ENCODE results near the gene PTGS2.
A peak's percentile ranks its signal among the peaks of the same experiment; 100 is the strongest.
"Not testable (repeated sequence)": the region's sequence is repeated elsewhere in the genome, so short reads cannot be mapped to it uniquely, and the experiment has no call there.

PTGS2 gene

GRCh38 chr1:186683652-186684410 lies 3.6 kb upstream of the PTGS2 start:
- Histone ChIP-seq H3K4me2 (ENCODE audit: low read length) (no peak overlapping the region), H3K9me3 (replicated peaks; ENCODE audit: low read length) (no peaks in the 10 kb centered on the region), H3K27me3 (ENCODE audit: control insufficient read depth, insufficient read depth, low read length) (peaks cover 21% of the 10 kb centered on the region), H3K9ac (ENCODE audit: low read depth, low read length) (no peak overlapping the region), H3K36me3 (ENCODE audit: insufficient read depth, low read length) (no peaks in the 10 kb centered on the region), H3K4me3 (ENCODE audit: low read length) (no peak overlapping the region), H3K4me1 (ENCODE audit: control insufficient read depth, insufficient read depth, low read length) (no peaks in the 10 kb centered on the region)

GRCh38 chr1:186682736-186683135 lies 2.5 kb upstream of the PTGS2 start:
- Histone ChIP-seq H3K4me3 (ENCODE audit: low read length) (no peak overlapping the region), H3K36me3 (ENCODE audit: insufficient read depth, low read length) (no peaks in the 10 kb centered on the region), H3K27me3 (ENCODE audit: control insufficient read depth, insufficient read depth, low read length) (peaks cover 24% of the 10 kb centered on the region), H3K9ac (ENCODE audit: low read depth, low read length) (no peak overlapping the region), H3K9me3 (replicated peaks; ENCODE audit: low read length) (no peaks in the 10 kb centered on the region), H3K4me1 (ENCODE audit: control insufficient read depth, insufficient read depth, low read length) (no peaks in the 10 kb centered on the region), H3K4me2 (ENCODE audit: low read length) (no peak overlapping the region)

GRCh38 chr1:186681801-186682200 lies 1.6 kb upstream of the PTGS2 start:
- H3K4me3 ChIP-seq (ENCODE audit: low read length) = no peak overlapping the region
- no peak overlapping the region for H3K4me2 ChIP-seq (ENCODE audit: low read length)
- H3K36me3 ChIP-seq (ENCODE audit: insufficient read depth, low read length) = no peaks in the 10 kb centered on the region
- H3K9ac ChIP-seq (ENCODE audit: low read depth, low read length) = no peak overlapping the region
- no peaks in the 10 kb centered on the region for H3K4me1 ChIP-seq (ENCODE audit: control insufficient read depth, insufficient read depth, low read length)
- H3K27me3 ChIP-seq (ENCODE audit: control insufficient read depth, insufficient read depth, low read length) = peaks cover 24% of the 10 kb centered on the region
- no peaks in the 10 kb centered on the region for H3K9me3 ChIP-seq (replicated peaks; ENCODE audit: low read length)

- no peaks in the 10 kb centered on the region for H3K4me1 ChIP-seq (ENCODE audit: control insufficient read depth, insufficient read depth, low read length)
- H3K27me3 ChIP-seq (ENCODE audit: control insufficient read depth, insufficient read depth, low read length) = peaks cover 24% of the 10 kb centered on the region
- H3K4me2 ChIP-seq (ENCODE audit: low read length) = peak overlapping the region; percentile 75
- peak overlapping the region; percentile 63 for H3K4me3 ChIP-seq (ENCODE audit: low read length)
- no peaks in the 10 kb centered on the region for H3K9me3 ChIP-seq (replicated peaks; ENCODE audit: low read length)
- no peaks in the 10 kb centered on the region for H3K36me3 ChIP-seq (ENCODE audit: insufficient read depth, low read length)
- peak overlapping the region; percentile 54 for H3K9ac ChIP-seq (ENCODE audit: low read depth, low read length)
Observed at GRCh38 chr1:186681121-186681520, 898 bp upstream of the PTGS2 start.

- no peaks in the 10 kb centered on the region for H3K9me3 ChIP-seq (replicated peaks; ENCODE audit: low read length)
- H3K4me2 ChIP-seq (ENCODE audit: low read length) = peak overlapping the region; percentile 75
- peak overlapping the region; percentile 63 for H3K4me3 ChIP-seq (ENCODE audit: low read length)
- peaks cover 24% of the 10 kb centered on the region for H3K27me3 ChIP-seq (ENCODE audit: control insufficient read depth, insufficient read depth, low read length)
- H3K36me3 ChIP-seq (ENCODE audit: insufficient read depth, low read length) = no peaks in the 10 kb centered on the region
- peak overlapping the region; percentile 54 for H3K9ac ChIP-seq (ENCODE audit: low read depth, low read length)
- H3K4me1 ChIP-seq (ENCODE audit: control insufficient read depth, insufficient read depth, low read length) = no peaks in the 10 kb centered on the region
Observed at GRCh38 chr1:186679924-186680244, 339 bp downstream of the PTGS2 start.

- Histone ChIP-seq H3K4me1 (ENCODE audit: control insufficient read depth, insufficient read depth, low read length) (no peaks in the 10 kb centered on the region), H3K4me3 (ENCODE audit: low read length) (no peak overlapping the region), H3K9ac (ENCODE audit: low read depth, low read length) (no peak overlapping the region), H3K4me2 (ENCODE audit: low read length) (no peak overlapping the region), H3K9me3 (replicated peaks; ENCODE audit: low read length) (no peaks in the 10 kb centered on the region), H3K36me3 (ENCODE audit: insufficient read depth, low read length) (no peaks in the 10 kb centered on the region), H3K27me3 (ENCODE audit: control insufficient read depth, insufficient read depth, low read length) (peaks cover 23% of the 10 kb centered on the region)
Observed at GRCh38 chr1:186678155-186678554, 2.1 kb downstream of the PTGS2 start.

GRCh38 chr1:186672596-186672995 lies 7.6 kb downstream of the PTGS2 start:
- Histone ChIP-seq H3K4me1 (ENCODE audit: control insufficient read depth, insufficient read depth, low read length) (no peaks in the 10 kb centered on the region), H3K9ac (ENCODE audit: low read depth, low read length) (no peak overlapping the region), H3K9me3 (replicated peaks; ENCODE audit: low read length) (no peaks in the 10 kb centered on the region), H3K4me3 (ENCODE audit: low read length) (no peak overlapping the region), H3K36me3 (ENCODE audit: insufficient read depth, low read length) (no peaks in the 10 kb centered on the region), H3K27me3 (ENCODE audit: control insufficient read depth, insufficient read depth, low read length) (no peaks in the 10 kb centered on the region), H3K4me2 (ENCODE audit: low read length) (no peak overlapping the region)

- H3K36me3 ChIP-seq (ENCODE audit: insufficient read depth, low read length) = no peaks in the 10 kb centered on the region
- H3K9ac ChIP-seq (ENCODE audit: low read depth, low read length) = no peak overlapping the region
- H3K4me2 ChIP-seq (ENCODE audit: low read length) = no peak overlapping the region
- no peaks in the 10 kb centered on the region for H3K27me3 ChIP-seq (ENCODE audit: control insufficient read depth, insufficient read depth, low read length)
- H3K4me1 ChIP-seq (ENCODE audit: control insufficient read depth, insufficient read depth, low read length) = no peaks in the 10 kb centered on the region
- no peaks in the 10 kb centered on the region for H3K9me3 ChIP-seq (replicated peaks; ENCODE audit: low read length)
- no peak overlapping the region for H3K4me3 ChIP-seq (ENCODE audit: low read length)
Observed at GRCh38 chr1:186672131-186672530, 8.1 kb downstream of the PTGS2 start.

GRCh38 chr1:186671136-186671825 lies 8.9 kb downstream of the PTGS2 start:
- Histone ChIP-seq H3K9me3 (replicated peaks; ENCODE audit: low read length) (no peaks in the 10 kb centered on the region), H3K4me1 (ENCODE audit: control insufficient read depth, insufficient read depth, low read length) (no peaks in the 10 kb centered on the region), H3K9ac (ENCODE audit: low read depth, low read length) (no peak overlapping the region), H3K27me3 (ENCODE audit: control insufficient read depth, insufficient read depth, low read length) (no peaks in the 10 kb centered on the region), H3K36me3 (ENCODE audit: insufficient read depth, low read length) (no peaks in the 10 kb centered on the region), H3K4me2 (ENCODE audit: low read length) (no peak overlapping the region), H3K4me3 (ENCODE audit: low read length) (no peak overlapping the region)

GRCh38 chr1:186670297-186671135 lies 9.7 kb downstream of the PTGS2 start:
- Histone ChIP-seq H3K4me3 (ENCODE audit: low read length) (no peak overlapping the region), H3K4me2 (ENCODE audit: low read length) (no peak overlapping the region), H3K9ac (ENCODE audit: low read depth, low read length) (no peak overlapping the region), H3K36me3 (ENCODE audit: insufficient read depth, low read length) (no peaks in the 10 kb centered on the region), H3K4me1 (ENCODE audit: control insufficient read depth, insufficient read depth, low read length) (no peaks in the 10 kb centered on the region), H3K9me3 (replicated peaks; ENCODE audit: low read length) (no peaks in the 10 kb centered on the region), H3K27me3 (ENCODE audit: control insufficient read depth, insufficient read depth, low read length) (no peaks in the 10 kb centered on the region)

- H3K9me3 ChIP-seq (replicated peaks; ENCODE audit: low read length); H3K27me3 ChIP-seq (ENCODE audit: control insufficient read depth, insufficient read depth, low read length); H3K4me1 ChIP-seq (ENCODE audit: control insufficient read depth, insufficient read depth, low read length); H3K4me3 ChIP-seq (ENCODE audit: low read length); H3K9ac ChIP-seq (ENCODE audit: low read depth, low read length); H3K36me3 ChIP-seq (ENCODE audit: insufficient read depth, low read length); H3K4me2 ChIP-seq (ENCODE audit: low read length): not testable (repeated sequence)
Observed at GRCh38 chr1:186669784-186670183, 10.4 kb downstream of the PTGS2 start.
